Right lung (tissue), 5 donors: ENCODE data around the gene LRRC4C. TPM values are rescaled to one million over a fixed set of nuclear protein-coding genes. Genes with fewer than 3 reads are reported as not detected.
"Not testable (repeated sequence)": the region's sequence is repeated elsewhere in the genome, so short reads cannot be mapped to it uniquely, and the experiment has no call there.

ENCODE experiments used
- DNase-seq, 2 donors: peaks; one replicate each; pipeline ENCODE4 v3.0.0-alpha.2; 2013
- polyA plus RNA-seq, 5 donors: library from polyadenylated mRNA; unstranded; fragments of 120-200 nt; gene quantifications; one replicate each; pipeline versions ENCODE4 v1.2.1 to v1.2.3, GENCODE V29; 2013; ENCODE audit warnings: inconsistent platforms in 1 of 5, low replicate concordance in 1 of 5; ENCODE audit not compliant: insufficient read length in 5 of 5, insufficient read depth in 1 of 5

LRRC4C gene
- polyA plus RNA-seq, 5 donors = 3.1 to 5.9 (median 4.8) TPM

- no peak for DNase-seq
These were observed 579.5 kb downstream of the LRRC4C start for GRCh38 chr11:40879911-40880310.

DNA sequence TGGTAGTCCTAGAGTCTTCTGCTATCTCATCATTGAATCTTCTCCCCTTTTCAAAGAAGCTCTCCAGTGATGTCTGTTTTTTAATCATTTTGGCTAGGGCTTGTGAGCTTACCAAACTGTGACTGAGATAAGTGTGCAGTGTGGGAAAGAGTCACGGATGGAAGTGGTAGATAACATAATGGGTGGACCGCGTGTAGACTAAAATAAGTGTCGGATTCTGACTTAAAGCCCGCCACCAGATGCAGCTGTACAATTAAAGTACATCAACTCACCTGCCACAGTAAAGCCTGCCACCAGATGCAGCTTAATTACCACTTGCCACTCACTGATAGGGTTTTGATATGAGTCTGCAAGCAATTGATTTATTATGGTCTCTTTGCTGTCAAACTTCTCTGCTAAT is 581.5 kb downstream of the LRRC4C start:
- no peak for DNase-seq

DNA sequence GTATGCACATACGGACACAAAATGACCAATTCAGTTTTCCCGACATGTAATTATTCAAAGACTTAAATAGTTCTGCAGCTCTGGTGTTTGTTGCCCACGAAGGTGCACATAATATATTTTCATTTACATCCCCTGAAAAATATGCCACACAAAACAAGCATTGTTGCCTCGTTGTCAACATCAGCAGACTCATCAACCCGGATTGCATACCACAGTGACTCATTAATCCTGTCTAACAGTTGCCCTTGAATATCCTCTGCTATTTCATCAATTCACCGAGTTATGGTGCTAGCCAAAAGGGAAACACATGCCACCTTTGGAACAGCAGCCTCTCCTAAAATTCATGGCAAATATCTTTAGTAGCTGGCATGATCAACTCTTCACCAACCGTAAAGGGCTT is 582.2 kb downstream of the LRRC4C start:
- DNase-seq = no peak

- DNase-seq = no peak
These were observed 591.3 kb downstream of the LRRC4C start for GRCh38 chr11:40867991-40868632.

DNA sequence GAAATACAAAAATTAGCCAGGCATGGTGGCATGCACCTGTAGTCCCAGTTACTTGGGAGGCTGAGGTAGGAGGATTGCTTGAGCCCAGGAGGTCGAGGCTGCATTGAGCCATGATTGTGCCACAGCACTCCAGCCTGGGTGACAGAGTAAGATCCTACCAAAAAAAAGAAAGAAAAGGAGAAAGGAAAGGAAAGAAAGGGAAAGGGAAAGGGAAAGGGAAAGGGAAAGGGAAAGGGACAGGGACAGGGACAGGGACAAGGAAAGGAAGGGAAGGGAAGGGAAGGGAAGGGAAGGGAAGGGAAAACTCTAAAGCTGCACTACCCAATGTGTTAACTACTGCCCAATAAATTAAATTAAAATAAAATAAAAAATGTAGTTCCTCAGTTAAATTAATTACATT is 601.7 kb downstream of the LRRC4C start:
- not testable (repeated sequence) for DNase-seq

- DNase-seq = no peak
These were observed 616.6 kb downstream of the LRRC4C start for GRCh38 chr11:40842750-40843339.

DNA sequence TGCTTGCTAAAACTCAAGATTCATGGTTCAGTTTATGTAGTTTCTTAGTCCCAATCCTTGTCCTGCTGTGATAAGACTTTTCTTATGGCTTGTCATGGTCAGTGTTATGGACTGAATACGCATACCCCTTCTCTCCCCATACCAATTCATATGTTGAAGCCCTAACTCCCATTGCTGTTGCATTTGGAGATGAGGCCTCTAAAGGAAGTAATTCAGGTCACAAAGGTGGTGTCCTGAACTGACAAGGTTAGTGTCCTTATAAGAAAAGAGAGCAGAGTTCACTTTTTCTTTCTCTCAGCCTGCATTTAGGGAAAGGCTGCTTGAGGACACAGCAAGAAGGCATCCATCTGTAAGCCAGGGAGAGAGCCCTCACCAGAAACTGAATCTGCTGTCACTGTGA is 618.2 kb downstream of the LRRC4C start:
- no peak for DNase-seq

DNA sequence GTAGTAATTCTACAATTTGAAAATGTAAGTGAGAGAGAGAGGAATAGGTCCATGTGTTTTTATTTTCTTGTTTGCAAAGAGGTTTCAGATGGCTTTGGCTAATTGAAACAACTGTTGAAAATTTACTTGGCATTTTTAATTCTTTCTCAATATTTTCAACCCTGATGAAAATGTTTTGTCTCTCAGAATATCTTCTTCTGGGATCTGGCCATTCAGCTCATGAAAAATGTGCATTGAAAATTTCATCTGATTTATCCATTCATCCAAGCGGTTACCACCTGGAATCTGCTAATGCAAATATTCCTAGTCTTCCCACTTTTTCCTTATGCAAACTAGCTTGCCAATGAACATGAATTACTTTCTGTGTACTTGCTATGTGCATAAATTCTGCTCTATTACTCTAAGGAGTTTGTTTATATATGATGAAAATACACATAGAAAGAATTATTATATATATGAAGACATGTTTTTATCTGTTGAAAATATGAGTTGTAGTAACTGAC is 621.2 kb downstream of the LRRC4C start:
- DNase-seq = no peak

DNA sequence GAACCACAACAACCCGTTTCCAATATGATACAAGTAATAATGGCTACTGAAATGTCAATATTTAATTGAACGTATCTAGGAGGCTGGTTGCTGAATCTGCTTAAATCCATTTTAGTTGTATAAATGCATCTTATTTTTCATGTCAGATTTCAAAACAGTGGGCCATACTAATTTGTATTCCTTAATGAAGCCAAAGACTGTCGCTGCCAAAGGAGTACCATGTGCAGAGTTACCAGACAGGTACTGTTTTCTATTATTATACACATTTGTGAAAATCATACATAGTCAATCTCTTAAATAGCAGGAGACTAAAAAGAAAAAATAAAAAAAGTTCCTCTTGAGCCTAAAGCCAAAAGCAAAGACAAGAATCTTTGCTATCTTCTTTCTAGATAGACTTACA is 632.3 kb downstream of the LRRC4C start:
- no peak for DNase-seq

GRCh38 chr11:40826601-40827000 is 632.9 kb downstream of the LRRC4C start:
- no peak for DNase-seq

DNA sequence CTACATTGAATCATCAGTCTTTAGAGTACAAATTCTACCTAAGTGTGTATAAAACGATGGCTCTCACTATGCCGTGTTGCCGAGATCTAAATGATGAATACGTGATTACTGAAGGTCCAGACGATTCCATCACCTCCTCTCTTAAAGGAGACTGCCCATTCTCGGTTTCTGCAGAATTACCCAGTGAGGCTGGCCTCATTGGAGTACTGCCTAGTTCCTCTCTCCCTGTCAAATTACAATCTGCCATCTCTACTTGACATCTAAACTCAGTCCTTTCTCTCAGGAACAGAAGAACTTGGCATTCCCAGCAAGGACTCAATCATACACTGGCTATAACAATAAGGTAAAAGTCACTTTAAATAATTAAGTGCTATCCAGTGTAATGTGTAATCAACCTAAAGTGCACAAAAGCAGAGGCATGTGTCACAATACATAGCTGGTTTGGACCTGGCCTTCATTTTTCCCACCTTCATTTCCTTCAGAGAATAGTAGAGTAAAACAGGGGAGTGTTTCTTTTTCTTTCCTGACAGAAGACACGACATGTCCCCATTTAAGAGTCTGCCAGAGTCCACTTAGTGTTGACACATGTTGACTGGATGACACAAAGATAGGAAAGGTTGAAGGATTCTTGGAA is 634.1 kb downstream of the LRRC4C start:
- DNase-seq = no peak

DNA sequence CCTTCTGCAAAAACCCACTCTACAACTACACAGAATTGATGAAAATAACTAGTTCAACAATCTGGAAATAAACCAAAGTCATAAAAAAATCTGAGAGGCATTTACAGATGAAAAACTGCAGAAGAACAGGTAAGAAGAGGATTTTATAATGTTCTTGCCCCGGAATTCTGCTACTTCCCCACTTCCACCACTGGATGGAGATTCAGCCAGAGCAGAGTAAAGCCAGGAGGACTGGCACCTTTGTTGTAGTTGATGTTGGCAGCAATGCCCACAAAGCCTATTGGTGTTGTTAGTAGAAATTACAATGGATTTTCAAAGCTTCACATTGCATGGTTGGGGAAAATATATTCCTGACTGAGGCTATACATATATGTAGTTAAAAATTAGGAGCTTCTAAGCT is 640.2 kb downstream of the LRRC4C start:
- no peak for DNase-seq

DNA sequence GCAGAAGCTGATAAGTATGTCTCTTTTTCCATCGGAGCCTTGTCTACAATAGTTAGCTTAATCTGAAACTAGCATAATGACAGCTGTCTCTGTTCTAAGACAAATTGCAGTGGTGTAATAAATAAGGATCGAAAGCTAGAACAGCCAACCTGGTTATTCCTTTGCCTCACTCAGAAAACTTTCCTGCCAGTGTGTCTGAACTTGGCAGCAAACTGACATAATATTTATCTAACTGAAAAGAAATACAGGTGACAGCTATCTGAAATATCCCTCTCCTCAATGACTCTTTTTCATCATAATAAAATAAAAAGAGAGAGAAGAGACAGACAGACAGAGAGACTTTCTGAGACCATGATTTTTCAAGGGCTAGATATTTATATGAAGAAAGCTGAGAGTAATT is 642.5 kb downstream of the LRRC4C start:
- DNase-seq = no peak

DNA sequence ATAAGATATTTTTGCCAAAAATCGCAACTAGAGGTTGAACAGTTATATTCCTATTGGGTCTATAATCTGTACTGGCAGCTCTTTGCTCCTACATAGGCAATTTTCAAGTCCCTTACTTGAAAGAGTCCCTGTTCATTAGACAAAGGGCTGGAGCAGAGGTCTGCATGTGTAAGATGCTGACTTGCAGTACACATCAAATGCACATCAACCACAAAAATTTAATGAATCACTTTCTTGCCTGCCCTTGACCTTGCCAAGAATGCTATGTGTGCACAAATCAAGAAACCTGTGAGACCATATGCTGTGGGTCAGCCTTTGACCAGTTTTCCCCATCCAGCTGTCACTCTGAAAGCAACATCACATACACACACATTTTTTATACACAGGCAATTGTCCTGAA is 661.5 kb downstream of the LRRC4C start:
- DNase-seq = no peak

DNA sequence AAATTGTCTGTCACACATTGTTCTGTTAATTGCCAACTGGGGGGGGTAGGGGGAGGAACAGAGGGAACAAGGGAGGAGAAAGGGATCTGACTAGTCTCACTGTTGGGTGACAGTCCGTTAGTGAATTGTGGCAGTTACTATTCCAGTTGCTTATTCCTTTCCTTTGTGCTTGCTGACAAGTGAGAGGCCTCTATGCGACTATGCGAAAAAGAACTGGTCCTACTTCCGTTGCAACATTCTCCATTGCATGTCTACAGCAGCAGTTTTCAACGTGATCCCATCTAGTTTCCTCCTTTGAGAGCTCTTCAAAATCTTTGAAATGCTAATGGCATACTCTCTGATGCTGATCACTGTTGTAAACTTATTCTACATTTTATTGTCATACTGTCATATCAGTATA is 672.2 kb downstream of the LRRC4C start:
- DNase-seq = no peak

GRCh38 chr11:40763046-40763445 is 696.4 kb downstream of the LRRC4C start:
- no peak for DNase-seq

DNA sequence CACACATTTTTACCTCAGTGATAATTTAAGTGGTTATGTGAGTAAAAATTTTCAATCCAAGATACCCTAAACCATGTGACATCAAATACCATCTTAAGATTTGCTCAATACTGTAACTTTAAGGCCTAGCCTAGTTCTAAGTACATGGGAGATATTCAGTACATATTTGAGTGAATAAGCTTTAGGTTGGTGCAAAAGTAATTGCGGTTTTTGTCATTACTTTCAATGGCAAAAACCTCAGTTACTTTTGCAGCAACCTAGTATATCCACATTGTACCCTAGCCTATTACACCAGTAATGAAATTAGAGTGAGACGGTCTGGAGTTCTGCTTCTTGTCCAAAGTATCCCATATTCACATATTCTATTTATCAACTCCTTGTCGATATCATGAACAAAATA is 700.1 kb downstream of the LRRC4C start:
- no peak for DNase-seq

- DNase-seq = no peak
These were observed 705.2 kb downstream of the LRRC4C start for GRCh38 chr11:40754297-40754696.

DNA sequence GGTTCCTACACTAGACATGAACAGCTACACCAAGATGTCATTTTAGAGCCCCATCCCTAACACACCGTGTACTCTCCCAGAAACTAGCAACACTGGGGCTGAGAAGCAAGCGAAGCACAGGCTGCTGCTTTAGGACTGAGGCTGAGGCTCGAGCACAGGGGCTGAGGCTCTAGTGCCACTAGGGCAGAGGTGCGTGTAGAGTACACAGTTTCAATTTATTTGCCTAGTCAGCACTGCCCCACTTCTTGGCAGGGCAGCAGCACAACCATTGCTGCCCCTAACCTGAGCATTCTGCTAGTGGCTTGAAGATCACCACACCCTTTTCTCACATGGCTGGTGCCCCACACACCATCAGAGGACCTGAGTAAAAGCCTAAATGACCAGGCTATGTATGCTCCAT is 713.2 kb downstream of the LRRC4C start:
- no peak for DNase-seq

DNA sequence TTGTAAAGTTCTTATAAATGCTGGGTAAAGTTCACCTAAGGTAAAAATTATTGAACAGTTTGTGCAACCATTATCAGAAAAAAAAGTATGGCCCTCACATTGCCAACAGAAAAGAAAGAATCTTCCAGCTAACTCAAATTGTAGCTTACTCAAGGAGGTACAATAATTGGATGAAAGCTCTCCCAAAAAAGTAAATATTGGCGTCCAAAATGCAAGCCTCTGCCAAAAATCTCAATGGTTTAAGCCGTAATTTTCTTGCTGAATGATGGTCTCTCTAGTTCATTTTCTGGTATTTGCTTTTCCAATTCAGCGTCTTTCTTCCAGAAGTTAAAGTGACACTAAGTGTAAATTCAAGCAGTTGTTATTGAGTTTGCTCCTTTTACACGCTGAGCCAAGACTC is 727.3 kb downstream of the LRRC4C start:
- DNase-seq = peak; percentile 12 to 18

DNA sequence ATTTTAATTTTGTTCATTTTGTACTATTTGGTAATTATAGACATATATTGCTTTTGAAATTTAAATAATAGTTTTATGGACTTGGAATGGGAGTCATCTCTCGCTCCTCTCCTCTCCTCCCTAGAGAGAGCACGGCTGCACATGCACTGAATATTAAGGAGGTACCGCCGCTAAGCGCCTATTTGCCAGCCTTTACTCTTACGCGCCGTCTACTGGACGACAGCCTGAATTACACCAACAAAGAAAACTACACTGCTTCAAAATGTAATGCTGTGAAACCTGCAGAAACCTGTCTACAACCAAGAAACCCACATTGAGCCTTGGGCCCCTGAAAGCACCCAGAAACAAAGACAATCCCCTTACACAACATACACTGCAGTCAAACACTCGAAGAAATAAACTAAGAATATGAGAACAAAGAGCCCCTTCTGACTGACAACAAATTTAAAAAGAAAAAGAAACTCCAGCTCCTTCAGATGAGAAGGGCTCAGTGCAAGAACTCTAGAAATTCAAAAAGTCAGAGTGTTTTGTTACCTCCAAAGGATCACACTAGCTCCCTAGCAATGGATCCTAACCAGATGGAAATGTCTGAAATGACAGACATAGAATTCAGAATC is 737.2 kb downstream of the LRRC4C start:
- DNase-seq = no peak

- peak in 1 of 2 donors; percentile 2 for DNase-seq
These were observed 742.9 kb downstream of the LRRC4C start for GRCh38 chr11:40716344-40717130.
